NCI-H2227 treated with DMSO at 0.1 percent for 48 hours (cell line): ENCODE data around the gene CCDC142.

Experiments used
- DNase-seq: peaks from one replicate; lab custom pipeline; 2025; lab: John Stamatoyannopoulos, UW

The CCDC142 gene

GRCh38 chr2:74513605-74514367 is 31.0 kb upstream of the CCDC142 start:
- no peak for DNase-seq

DNA sequence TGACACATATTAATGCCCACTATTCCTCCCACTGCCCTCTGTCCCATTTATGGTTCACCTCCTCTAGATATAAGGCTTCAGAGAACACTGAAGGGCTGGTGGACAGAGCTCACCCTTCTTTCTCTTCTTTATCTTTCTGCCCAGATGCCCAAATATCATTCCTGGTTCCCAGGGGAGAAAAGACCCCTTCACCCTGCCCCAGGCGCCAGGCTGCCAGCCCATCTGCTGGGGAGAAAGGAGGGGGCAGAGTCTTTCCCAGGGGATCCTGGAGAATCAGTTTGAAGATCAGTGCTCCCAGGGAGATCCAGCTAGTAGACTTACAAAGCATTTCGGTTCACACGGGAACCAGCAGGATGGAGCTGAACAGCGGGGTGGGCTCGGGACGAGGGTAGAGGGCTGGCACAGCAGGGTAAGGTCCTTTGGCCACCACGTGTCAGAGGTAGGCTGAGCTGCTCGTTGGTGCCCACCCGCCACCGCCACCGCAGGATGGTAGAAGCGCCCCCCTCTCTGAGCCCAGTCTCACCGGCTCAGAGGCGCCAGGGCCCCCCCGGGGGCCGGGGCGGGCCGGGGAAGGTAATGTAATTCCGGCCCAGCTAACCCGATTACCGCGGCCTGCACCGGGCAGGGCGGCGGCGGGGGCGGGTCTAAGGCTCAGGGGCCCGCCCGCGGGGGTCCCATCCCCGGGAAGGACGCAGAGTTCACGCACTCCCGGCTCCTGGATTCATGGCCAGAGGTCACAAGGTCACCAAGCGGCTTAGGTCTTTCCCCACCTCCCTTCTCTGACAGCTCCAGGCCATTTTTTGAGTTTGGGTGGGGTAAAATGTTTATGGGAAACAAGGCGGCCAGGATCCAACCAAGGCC is 30.2 kb upstream of the CCDC142 start:
- DNase-seq: no peak

GRCh38 chr2:74511104-74511989 is 28.5 kb upstream of the CCDC142 start:
- DNase-seq: no peak

DNA sequence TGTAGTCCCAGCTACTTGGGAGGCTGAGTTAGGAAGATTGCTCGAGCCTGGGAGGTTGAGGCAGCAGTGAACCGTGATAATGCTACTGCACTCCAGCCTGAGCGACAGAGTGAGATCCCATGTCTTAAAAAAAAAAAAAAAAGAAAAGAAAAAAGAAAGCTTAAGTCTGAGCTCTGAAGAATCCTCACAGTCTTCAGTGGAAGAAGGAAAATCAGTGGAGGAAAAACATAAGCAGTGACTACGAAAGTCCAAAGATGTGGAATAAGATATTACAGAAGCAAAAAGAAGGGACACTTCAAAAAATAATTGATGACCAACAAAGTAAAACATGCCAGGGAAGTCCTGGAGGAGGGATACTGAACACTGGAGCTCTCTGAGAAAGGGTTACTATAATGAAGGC is 27.5 kb upstream of the CCDC142 start:
- no peak for DNase-seq

DNA sequence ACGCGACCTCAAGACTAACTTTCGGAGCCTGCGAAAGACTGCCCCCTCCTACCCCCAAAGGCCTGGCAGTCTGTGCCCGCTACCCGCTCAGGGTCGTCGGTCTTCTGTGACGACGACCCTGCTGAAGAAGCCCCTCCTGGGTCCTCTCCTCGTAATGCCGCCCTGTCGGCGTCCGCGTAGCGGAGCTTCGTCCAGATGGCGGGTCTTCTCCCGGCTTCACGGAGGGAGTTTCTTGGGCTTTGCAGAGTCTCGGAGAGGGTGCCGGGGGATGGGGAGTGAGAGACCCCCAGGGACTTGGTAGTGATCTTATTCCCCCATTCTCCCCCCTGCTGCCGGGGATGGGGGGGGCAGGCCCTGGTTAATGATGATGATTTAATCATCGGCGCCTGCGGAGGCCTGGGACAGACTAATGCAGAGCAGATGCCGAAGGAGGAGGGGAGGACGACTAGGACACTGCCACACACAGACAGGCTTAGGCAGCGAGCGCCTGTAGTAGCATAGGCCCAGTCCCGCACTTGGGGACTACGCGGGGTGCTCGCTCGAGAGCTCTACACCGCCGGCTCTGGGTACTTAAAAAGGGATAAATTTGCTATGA is 25.2 kb upstream of the CCDC142 start:
- peak; percentile 55 for DNase-seq

GRCh38 chr2:74507145-74507925 is 24.5 kb upstream of the CCDC142 start, which contains the start of gene PCGF1:
PCGF1 (minus strand) TSS chr2:74507695; CDS start chr2:74507668, 27 bp downstream.
- DNase-seq: peak; percentile 99

GRCh38 chr2:74505448-74506246 is 22.8 kb upstream of the CCDC142 start:
- no peak for DNase-seq

DNA sequence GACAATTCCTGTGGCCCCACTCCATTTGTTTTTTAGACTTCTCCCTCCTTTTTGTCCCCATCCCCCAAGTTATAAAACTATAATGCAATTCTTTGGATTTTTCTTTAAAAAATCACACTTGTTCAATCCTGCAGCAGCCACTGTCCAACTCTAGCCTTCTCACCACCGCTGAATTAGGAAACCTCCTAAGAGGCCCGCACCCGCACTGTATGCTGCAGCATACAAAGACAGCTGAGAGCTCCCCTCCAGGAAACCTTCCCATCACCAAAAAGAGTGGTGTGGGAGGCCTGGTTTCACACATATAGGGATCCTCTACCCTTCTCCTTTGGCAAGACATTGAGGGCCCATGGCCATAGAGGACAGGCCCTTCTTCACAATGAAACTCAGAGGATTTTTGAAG is 21.8 kb upstream of the CCDC142 start:
- no peak for DNase-seq

DNA sequence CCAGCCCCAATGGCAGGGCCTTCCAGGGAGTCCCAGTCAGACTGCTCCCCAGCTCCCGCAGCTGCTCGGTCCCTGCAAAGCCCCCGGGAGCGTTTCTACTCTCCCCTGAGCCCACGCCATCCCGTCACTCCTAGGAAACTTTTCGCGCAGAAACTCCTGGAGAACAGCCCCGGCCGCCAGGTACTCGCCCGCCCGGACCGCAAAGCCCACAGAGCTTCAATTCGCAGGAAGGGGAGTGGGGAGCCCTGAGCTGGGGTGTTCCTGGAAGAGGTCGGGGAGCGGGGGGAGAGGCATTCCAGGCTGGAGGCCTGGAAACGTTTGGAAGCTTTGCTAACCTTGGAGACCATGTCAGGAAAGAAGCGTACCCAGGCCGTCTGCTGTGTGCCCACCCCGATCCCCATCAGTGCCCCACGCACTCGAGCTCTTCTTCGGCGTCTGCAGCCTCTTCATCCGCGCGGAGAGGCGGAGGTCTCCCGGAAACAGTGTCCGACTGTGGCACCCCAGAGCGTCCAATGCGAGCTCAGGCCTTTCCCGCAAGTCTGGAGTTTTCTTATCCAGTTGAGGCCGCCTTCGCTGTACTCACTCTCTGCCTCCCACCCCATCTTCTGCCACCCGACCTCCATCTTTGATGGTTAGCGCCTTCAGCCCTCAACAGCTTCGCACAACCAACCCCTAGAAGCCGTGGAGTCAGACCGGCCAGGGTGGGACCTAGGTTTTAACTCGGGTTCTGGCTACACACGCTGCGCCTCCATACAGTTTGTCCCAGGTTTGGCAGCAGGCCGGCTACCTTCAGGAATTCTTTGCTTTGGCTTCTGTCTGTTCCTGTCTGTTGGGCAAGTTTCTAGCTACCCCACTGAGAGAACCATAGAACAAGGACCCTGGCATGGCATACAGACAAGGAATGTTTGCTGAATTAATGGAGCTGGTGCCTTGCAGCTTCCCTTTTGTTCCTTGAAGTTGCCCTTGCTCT is 21.0 kb upstream of the CCDC142 start:
- no peak for DNase-seq

DNA sequence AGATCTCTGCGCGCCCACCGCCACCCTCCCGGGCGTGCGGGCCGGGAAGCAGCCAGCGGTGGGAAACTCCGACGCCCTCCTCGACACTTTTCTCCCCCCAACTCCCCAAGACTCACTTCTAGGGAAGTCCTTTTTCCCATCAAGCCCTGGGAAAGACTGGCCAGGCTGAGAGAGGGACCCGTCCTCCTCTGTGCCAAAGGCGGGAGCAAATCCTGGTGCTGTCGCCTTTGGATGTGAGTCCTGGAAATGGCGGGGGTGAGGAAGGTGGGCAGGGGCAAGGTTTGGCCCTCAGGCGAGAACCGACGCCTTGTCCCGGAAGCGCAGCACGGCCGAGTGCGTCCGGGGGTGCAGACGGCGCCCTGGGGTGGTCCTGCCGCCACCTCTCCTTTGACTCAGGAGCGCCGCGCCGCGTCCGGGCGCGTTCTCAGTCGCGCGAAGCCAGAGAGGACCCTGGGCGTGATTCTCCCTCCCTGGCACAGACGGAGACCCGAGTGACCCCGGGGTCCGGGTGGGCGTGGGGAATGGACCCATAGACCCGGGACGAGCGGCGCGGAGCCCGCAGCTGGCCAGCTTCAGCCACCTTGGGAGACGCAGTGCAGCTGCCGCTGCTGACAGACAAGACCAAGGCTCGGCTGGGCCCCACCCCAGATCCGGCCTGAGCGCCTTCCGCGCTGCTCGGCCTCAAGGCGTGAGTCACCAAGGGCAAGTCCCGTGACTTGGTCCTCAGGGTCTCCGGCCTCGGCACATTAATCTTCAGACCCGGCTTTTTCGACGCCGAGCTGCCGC is 20.1 kb upstream of the CCDC142 start:
- DNase-seq: no peak

- no peak for DNase-seq
Observed at GRCh38 chr2:74502147-74502719, 19.4 kb upstream of the CCDC142 start.

DNA sequence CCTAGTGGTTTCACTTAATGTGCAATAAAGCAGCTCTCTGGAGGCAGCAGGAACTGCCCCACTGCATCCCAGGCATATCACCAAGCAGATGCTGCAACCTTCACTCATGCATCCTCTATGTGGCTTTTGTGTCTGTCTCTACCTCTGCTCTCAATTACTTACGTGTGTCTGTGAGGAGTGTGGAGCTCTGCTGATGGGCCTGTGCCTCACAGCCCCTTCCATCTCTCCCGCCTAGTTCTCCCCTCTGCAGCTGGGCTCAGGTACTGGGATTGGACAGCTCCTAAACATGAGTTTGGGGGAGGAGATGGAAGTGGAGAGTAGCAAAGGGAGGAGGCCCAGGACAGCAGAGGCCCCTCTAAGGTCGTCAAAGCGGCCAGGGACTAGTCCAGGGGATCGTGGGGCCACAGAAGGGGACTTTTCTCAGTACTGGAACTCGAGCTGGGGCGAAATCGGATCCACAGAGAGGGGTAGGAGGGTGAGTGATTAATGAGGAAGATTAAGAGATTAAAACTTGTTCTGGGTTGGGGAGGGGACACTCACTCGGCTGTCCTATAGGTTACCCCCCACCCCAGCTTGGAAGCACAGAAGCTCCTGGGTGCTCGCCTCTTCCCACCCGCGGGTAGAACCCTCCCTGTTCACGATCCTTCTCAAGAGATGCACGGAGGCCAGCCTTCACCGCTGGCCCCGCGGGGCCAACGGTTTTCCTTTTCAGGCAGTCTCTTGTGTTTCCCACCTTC is 18.7 kb upstream of the CCDC142 start:
- DNase-seq: no peak

- no peak for DNase-seq
Observed at GRCh38 chr2:74500578-74500946, 17.8 kb upstream of the CCDC142 start.

GRCh38 chr2:74499940-74500577 is 17.3 kb upstream of the CCDC142 start:
- no peak for DNase-seq

DNA sequence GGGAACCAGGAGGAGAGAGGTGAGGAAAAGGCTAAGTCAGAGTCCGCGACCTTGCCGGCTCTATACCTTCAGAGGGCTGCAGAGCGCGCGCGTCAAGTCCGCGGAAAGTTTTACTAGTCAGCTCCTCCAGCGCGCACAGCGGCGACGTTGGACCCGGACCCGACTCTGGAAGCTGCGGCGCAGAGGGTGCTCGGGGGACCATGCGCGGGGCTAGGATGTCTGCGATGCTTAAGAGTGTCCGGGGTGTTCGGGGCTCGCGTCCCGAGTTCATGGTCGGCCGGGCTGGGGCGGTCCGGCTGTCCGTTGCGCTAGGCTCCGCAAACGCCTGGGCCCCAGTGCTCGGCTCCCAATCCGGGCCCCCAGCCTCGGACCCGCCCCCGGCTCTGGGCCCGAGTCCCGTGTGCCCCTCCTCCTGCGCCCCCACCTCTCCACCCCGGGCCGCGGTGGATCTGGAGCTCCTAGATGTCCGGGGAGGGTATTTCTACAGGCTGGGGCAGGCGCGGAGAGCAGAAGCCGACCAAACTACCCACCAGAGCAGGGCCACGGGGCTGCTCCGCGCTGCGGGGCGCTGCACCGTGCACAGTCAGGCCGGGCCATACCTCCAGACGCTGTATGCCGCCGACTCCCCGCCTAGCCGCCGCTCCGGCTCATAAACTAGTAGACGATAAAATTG is 16.6 kb upstream of the CCDC142 start, which contains the start of gene LBX2:
TSS of gene LBX2 (minus strand) at position 337 of the 673 bp plus-strand sequence. CDS start at position 271, 66 bp downstream.
- DNase-seq: no peak
